HCT116 (cell line): Measurements from ENCODE around the gene LRRC3. TPM values are rescaled to one million over a fixed set of nuclear protein-coding genes. Genes with fewer than 3 reads are reported as not detected.
A peak's percentile ranks its signal among the peaks of the same experiment; 100 is the strongest.

Source experiments
- ATAC-seq: fragments of 200-7000 bp; cut with Tn5 transposase; 2 replicates; pipeline ENCODE4 v1.9.1; 2020; ENCODE audit warnings: mild to moderate bottlenecking, moderate library complexity
- BruUV-seq: library from RNA; stranded (reverse); fragments of 400-500 nt; replicated peaks from 2 replicates; lab custom pipeline; 2021; lab: Mats Ljungman, UMichigan
- CTCF ChIA-PET: fragments of 300-600 bp; sonication (Branson Sonifier 250); formaldehyde crosslinking; loops from one replicate; lab custom pipeline; 2021; ENCODE audit warnings: antibody characterized with exemption; lab: Charles Lee
- POLR2A ChIA-PET: fragments of 300-600, 350-600 bp; sonication (Branson Sonifier 250); formaldehyde crosslinking; loops from one replicate; lab custom pipeline; 2021; ENCODE audit warnings: antibody characterized with exemption; lab: Charles Lee
- RAD21 ChIA-PET, 2 experiments: fragments of 300-600 bp; sonication (Branson Sonifier 250); formaldehyde crosslinking; loops; one replicate each; lab custom pipeline; 2023; ENCODE audit warnings: low total read pairs in 2 of 2; ENCODE audit not compliant: uncharacterized antibody in 2 of 2, unreplicated experiment in 2 of 2, low non-redundant PET in 1 of 2; lab: Charles Lee
- DNase-seq: peaks from one replicate; pipeline ENCODE4 v3.0.0-alpha.2; 2010; ENCODE audit warnings: low read depth, low spot score
- H2AFZ ChIP-seq: fragments of 200-600 bp; shearing (Covaris generic), sonication (generic); 2 replicates; pipeline ENCODE4 v1.6.1; 2017; ENCODE audit warnings: low read depth, mixed run types, mixed read lengths, antibody characterized with exemption, low read length; ENCODE audit not compliant: poor library complexity, severe bottlenecking
- H3K27ac ChIP-seq: 2 replicates; pipeline ENCODE4 v1.5.1; 2012; ENCODE audit warnings: low read depth, low read length
- H3K27me3 ChIP-seq: fragments of 200-600 bp; sonication (generic); 2 replicates; pipeline ENCODE4 v1.6.1; 2016; ENCODE audit warnings: mixed run types, low read length, mixed read lengths; ENCODE audit not compliant: insufficient read depth
- H3K36me3 ChIP-seq, 2 experiments: fragments of 200-500 bp in 1 of 2; fragments of 200-600 bp in 1 of 2; sonication (Bioruptor generic) in 1 of 2; sonication (generic) in 1 of 2; 2 replicates each; pipeline versions ENCODE4 v1.5.1 to v1.6.1; 2014 to 2016; ENCODE audit warnings: low read length in 2 of 2, inconsistent platforms in 1 of 2, mixed read lengths in 1 of 2, mixed run types in 1 of 2; ENCODE audit not compliant: insufficient read depth in 2 of 2, control insufficient read depth in 1 of 2
- H3K4me1 ChIP-seq, 2 experiments: fragments of 200-600 bp in 1 of 2; sonication (generic) in 1 of 2; 2 replicates each; pipeline versions ENCODE4 v1.5.1 to v1.6.1; 2012 to 2017; ENCODE audit warnings: low read length in 2 of 2, inconsistent platforms in 1 of 2, mild to moderate bottlenecking in 1 of 2, mixed read lengths in 1 of 2, mixed run types in 1 of 2, moderate library complexity in 1 of 2; ENCODE audit not compliant: insufficient read depth in 2 of 2, control insufficient read depth in 1 of 2
- H3K4me2 ChIP-seq: fragments of 200-600 bp; sonication (generic); 2 replicates; pipeline ENCODE4 v1.6.1; 2017; ENCODE audit warnings: mixed run types, low read length, mixed read lengths
- H3K4me3 ChIP-seq, 2 experiments: fragments of 200-600 bp in 1 of 2; sonication (generic) in 1 of 2; replicated peaks in 1 of 2; 2 replicates each; pipeline ENCODE4 v1.5.1; 2011 to 2016; ENCODE audit warnings: low read length in 2 of 2, control low read depth in 1 of 2, low read depth in 1 of 2, mild to moderate bottlenecking in 1 of 2, mixed read lengths in 1 of 2, mixed run types in 1 of 2
- H3K79me2 ChIP-seq: fragments of 200-600 bp; sonication (generic); 2 replicates; pipeline ENCODE4 v1.6.1; 2017; ENCODE audit warnings: mild to moderate bottlenecking, mixed run types, low read length, moderate library complexity, mixed read lengths; ENCODE audit not compliant: insufficient read depth
- H3K9ac ChIP-seq: fragments of 200-600 bp; sonication (generic); 2 replicates; pipeline ENCODE4 v1.6.1; 2016; ENCODE audit warnings: low read length, mixed read lengths
- H3K9me2 ChIP-seq: fragments of 200-600 bp; sonication (generic), shearing (Covaris generic); 2 replicates; pipeline ENCODE4 v1.6.1; 2017; ENCODE audit warnings: mixed run types, mild to moderate bottlenecking, moderate library complexity; ENCODE audit not compliant: insufficient read depth
- H3K9me3 ChIP-seq, 2 experiments: fragments of 200-500 bp in 1 of 2; fragments of 200-600 bp in 1 of 2; sonication (Bioruptor generic) in 1 of 2; sonication (generic) in 1 of 2; 2 replicates each; pipeline ENCODE4 v1.6.1; 2014 to 2017; ENCODE audit warnings: low read length in 2 of 2, mixed read lengths in 2 of 2, inconsistent platforms in 1 of 2, low read depth in 1 of 2, mild to moderate bottlenecking in 1 of 2, mixed run types in 1 of 2, moderate library complexity in 1 of 2; ENCODE audit not compliant: control insufficient read depth in 1 of 2, insufficient read depth in 1 of 2
- H4K20me1 ChIP-seq: fragments of 200-600 bp; sonication (generic), shearing (Covaris generic); 2 replicates; pipeline ENCODE4 v1.6.1; 2017; ENCODE audit warnings: mixed run types, mild to moderate bottlenecking, moderate library complexity; ENCODE audit not compliant: insufficient read depth
- CBX3 ChIP-seq: IDR thresholded peaks from 2 replicates; pipeline ENCODE4 v1.6.1; 2012; ENCODE audit warnings: low read depth
- CEBPB ChIP-seq: IDR thresholded peaks from 2 replicates; pipeline ENCODE4 v1.6.1; 2012; ENCODE audit warnings: low read depth
- EGR1 ChIP-seq: IDR thresholded peaks from 2 replicates; pipeline ENCODE4 v1.6.1; 2012; ENCODE audit warnings: low read depth
- EZH2phosphoT487 ChIP-seq: fragments of 200-600 bp; IDR thresholded peaks from 2 replicates; pipeline ENCODE4 v1.6.1; 2018; ENCODE audit warnings: antibody characterized with exemption, borderline replicate concordance
- POLR2AphosphoS5 ChIP-seq: IDR thresholded peaks from 2 replicates; pipeline ENCODE4 v1.6.1; 2011; ENCODE audit warnings: mild to moderate bottlenecking, low read depth, low read length, moderate library complexity
- SIN3A ChIP-seq: IDR thresholded peaks from 2 replicates; pipeline ENCODE4 v1.6.1; 2012; ENCODE audit warnings: low read depth
- SP1 ChIP-seq: IDR thresholded peaks from 2 replicates; pipeline ENCODE4 v1.6.1; 2012; ENCODE audit warnings: low read depth
- TCF7L2 ChIP-seq: IDR thresholded peaks from 2 replicates; pipeline ENCODE4 v1.7.0; 2011; ENCODE audit warnings: borderline replicate concordance, inconsistent platforms; ENCODE audit not compliant: insufficient read depth, insufficient read length; ENCODE audit errors: extremely low read depth
- YY1 ChIP-seq: IDR thresholded peaks from 2 replicates; pipeline ENCODE4 v1.6.1; 2011; ENCODE audit warnings: low read length, low read depth, moderate library complexity, mild to moderate bottlenecking; ENCODE audit not compliant: insufficient replicate concordance; ENCODE audit errors: extremely low read depth
- ZFX ChIP-seq: fragments of 450-650 bp; IDR thresholded peaks from 2 replicates; pipeline ENCODE4 v1.6.1; 2017
- ZNF274 ChIP-seq: fragments of 200-500 bp; sonication (Bioruptor generic); IDR thresholded peaks from 2 replicates; pipeline ENCODE4 v1.6.1; 2014; ENCODE audit warnings: mild to moderate bottlenecking, low read depth, low read length, inconsistent platforms
- intact Hi-C: fragments of 100-400 bp; cut with micrococcal nuclease; formaldehyde crosslinking; loops from 2 replicates; pipeline ENCODE4 v1.10.0; 2022
- total RNA-seq: library from RNA; stranded (reverse); gene quantifications from one replicate; pipeline ENCODE4 v1.2.1, GENCODE V29; 2021; ENCODE audit not compliant: unreplicated experiment
- TF ChIP-seq, protein P1 (sequence below), 3 experiments: fragments of 200-600 bp in 1 of 3; sonication (generic) in 1 of 3; IDR thresholded peaks in 2 of 3; conservative IDR thresholded peaks in 1 of 3; 2 replicates each; pipeline ENCODE4 v1.5.1; 2012 to 2017; ENCODE audit warnings: low read depth in 2 of 3, low read length in 2 of 3, antibody characterized with exemption in 1 of 3, borderline replicate concordance in 1 of 3, control low read depth in 1 of 3, mild to moderate bottlenecking in 1 of 3, mixed read lengths in 1 of 3, mixed run types in 1 of 3, moderate library complexity in 1 of 3; ENCODE audit not compliant: insufficient read depth in 1 of 3
- TF ChIP-seq, protein P2 (sequence below): IDR thresholded peaks from 2 replicates; pipeline ENCODE4 v1.6.1; 2012

LRRC3 gene
- total RNA-seq, 1 experiment from 2014 or later = 7.5 TPM

DNA sequence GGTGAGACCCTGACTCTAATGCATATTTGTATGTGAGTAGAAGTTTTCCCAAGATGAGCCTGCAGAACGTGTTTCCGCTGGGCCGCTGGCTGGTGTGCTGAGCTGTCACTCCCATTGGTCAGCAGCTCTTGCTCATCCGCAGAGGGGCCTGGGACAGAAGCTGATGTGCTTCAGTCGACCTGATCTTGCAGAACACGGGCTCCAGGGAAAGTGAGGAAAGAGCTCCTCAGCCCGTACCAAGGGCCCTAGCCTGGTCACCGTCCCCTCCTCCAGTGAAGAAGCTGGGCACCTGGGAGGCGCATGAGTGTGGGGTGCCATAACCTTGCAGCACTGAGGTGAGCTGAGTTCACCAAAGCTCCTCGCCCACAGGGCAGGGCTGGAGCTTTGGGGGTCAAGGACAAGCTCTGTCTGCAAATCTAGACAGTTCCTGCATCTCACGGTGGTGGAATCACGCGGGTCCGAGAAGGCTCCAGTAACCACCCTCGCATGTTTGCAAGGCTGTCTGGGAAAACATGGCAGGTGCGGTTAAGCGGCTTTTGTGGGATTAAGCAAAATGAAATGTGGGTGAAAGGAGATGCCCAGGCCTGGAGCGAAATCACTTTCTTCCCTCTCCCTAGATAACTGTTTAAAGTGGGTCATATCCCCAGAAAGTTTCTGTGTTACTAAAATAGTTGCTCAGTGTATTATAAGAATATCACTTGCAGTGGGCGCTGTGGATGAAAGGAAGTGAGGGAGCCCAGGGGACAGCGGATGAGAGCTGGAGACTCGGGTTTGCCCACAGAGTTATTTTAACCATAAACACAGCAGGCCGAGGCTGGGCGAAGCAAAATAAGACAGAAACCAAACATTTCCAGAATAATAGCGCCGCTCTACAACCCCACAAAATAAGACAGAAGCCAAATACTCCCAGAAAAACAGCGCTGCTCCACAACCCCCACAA, 33.1 kb upstream of the LRRC3 start:
- DNase-seq = no peak
- no peak overlapping the region for H3K27ac ChIP-seq
- RAD21 ChIA-PET = no interaction called here
- no peak overlapping the region for H3K4me2 ChIP-seq
- CTCF ChIA-PET = no interaction called here
- H3K9me2 ChIP-seq = no peaks in the 10 kb centered on the region
- ATAC-seq = no peak
- H3K79me2 ChIP-seq = peaks cover 20% of the 10 kb centered on the region
- intact Hi-C loops = no loop called here
- POLR2A ChIA-PET = no interaction called here
- BruUV-seq = TSS peak; percentile 46
- H4K20me1 ChIP-seq = no peaks in the 10 kb centered on the region
- no peak overlapping the region for H3K9ac ChIP-seq
- no peak overlapping the region for H3K4me3 ChIP-seq
- peaks cover 0 to 5% of the 10 kb centered on the region in 2 experiments; a peak in 1 of 4 replicates for H3K9me3 ChIP-seq
- H3K36me3 ChIP-seq = peaks cover 0 to 4% of the 10 kb centered on the region in 2 experiments; a peak in 1 of 4 replicates
- H3K27me3 ChIP-seq = no peaks in the 10 kb centered on the region
- peaks cover 0 to 22% of the 10 kb centered on the region in 2 experiments; a peak in 3 of 4 replicates for H3K4me1 ChIP-seq
- no peak overlapping the region for H2AFZ ChIP-seq
- TF ChIP-seq ZNF274 = no peak
- no peak for TF ChIP-seq ZFX
- TF ChIP-seq POLR2AphosphoS5 = no peak
- no peak for TF ChIP-seq EGR1
- TF ChIP-seq SP1 = no peak
- no peak for TF ChIP-seq YY1

DNA sequence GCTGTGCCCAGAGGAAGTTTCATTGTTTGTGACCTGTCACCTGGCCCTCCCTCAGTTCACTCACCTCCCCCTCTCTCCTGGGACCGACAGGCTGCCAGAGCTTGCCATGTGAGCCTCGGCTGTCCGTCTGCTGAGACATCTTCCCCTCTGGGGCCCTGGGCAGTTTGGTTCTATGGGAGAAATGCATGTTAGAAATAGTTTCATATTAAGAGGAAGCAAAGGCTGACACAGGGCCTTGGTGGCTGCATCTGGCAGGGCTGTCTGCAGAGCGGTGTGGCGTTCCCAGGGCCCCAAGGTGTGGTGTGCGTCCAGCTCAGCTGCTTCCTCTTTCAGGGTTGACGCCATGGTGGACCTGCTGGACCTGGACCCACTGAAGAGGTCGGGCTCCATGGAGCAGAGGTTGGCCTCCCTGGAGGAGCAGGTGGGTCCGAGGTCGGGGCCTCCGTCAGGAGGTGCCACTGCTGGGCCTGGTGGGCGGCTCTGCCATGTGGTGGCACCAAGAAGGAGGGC, 31.9 kb upstream of the LRRC3 start:
- H3K27me3 ChIP-seq = no peaks in the 10 kb centered on the region
- POLR2A ChIA-PET = no interaction called here
- DNase-seq (no peak), ATAC-seq (no peak)
- no peak overlapping the region for H3K9ac ChIP-seq
- no peak overlapping the region for H2AFZ ChIP-seq
- peaks cover 24% of the 10 kb centered on the region for H3K79me2 ChIP-seq
- H3K4me1 ChIP-seq = peaks cover 4 to 32% of the 10 kb centered on the region in 2 experiments; a peak in 3 of 4 replicates
- intact Hi-C loops = no loop called here
- no peak overlapping the region for H3K27ac ChIP-seq
- no peaks in the 10 kb centered on the region for H4K20me1 ChIP-seq
- RAD21 ChIA-PET = no interaction called here
- CTCF ChIA-PET = no interaction called here
- H3K9me2 ChIP-seq = no peaks in the 10 kb centered on the region
- H3K4me3 ChIP-seq = no peak overlapping the region
- H3K4me2 ChIP-seq = no peak overlapping the region
- H3K9me3 ChIP-seq = peaks cover 0 to 5% of the 10 kb centered on the region in 2 experiments; a peak in 1 of 4 replicates
- BruUV-seq = no TSS peak
- H3K36me3 ChIP-seq = peaks cover 0 to 8% of the 10 kb centered on the region in 2 experiments; a peak in 1 of 4 replicates
- TF ChIP-seq SIN3A (no peak), CBX3 (no peak), ZFX (no peak), TCF7L2 (no peak), SP1 (no peak), EZH2phosphoT487 (no peak), CEBPB (no peak)
- TF ChIP-seq, protein P1, sequence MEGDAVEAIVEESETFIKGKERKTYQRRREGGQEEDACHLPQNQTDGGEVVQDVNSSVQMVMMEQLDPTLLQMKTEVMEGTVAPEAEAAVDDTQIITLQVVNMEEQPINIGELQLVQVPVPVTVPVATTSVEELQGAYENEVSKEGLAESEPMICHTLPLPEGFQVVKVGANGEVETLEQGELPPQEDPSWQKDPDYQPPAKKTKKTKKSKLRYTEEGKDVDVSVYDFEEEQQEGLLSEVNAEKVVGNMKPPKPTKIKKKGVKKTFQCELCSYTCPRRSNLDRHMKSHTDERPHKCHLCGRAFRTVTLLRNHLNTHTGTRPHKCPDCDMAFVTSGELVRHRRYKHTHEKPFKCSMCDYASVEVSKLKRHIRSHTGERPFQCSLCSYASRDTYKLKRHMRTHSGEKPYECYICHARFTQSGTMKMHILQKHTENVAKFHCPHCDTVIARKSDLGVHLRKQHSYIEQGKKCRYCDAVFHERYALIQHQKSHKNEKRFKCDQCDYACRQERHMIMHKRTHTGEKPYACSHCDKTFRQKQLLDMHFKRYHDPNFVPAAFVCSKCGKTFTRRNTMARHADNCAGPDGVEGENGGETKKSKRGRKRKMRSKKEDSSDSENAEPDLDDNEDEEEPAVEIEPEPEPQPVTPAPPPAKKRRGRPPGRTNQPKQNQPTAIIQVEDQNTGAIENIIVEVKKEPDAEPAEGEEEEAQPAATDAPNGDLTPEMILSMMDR (IDR thresholded peaks at IDR 0.05 in 2 of 3, conservative IDR thresholded peaks at IDR 0.05 in 1 of 3; ENCODE audit: borderline replicate concordance in 1 of 3, insufficient read depth in 1 of 3, low read depth in 2 of 3, low read length in 2 of 3) = no peak
- TF ChIP-seq, protein P2, sequence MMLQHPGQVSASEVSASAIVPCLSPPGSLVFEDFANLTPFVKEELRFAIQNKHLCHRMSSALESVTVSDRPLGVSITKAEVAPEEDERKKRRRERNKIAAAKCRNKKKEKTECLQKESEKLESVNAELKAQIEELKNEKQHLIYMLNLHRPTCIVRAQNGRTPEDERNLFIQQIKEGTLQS = no peak
